BJ (cell line): Measurements from ENCODE around the gene CAV1. TPM values are rescaled to one million over a fixed set of nuclear protein-coding genes. Genes with fewer than 3 reads are reported as not detected.
"Not testable (repeated sequence)": the region's sequence is repeated elsewhere in the genome, so short reads cannot be mapped to it uniquely, and the experiment has no call there.

ENCODE experiments used
- CTCF ChIA-PET: fragments of 350-600 bp; formaldehyde crosslinking; extraction: SDS; loops from one replicate; lab custom pipeline; 2021; ENCODE audit warnings: antibody characterized with exemption, inconsistent platforms; lab: Yijun Ruan, JAX
- POLR2A ChIA-PET: fragments of 300-600 bp; sonication (Branson Sonifier 250); formaldehyde crosslinking; extraction: SDS; loops from one replicate; lab custom pipeline; 2021; ENCODE audit warnings: antibody characterized with exemption; lab: Charles Lee
- DNase-seq: peaks from one replicate; pipeline ENCODE4 v3.0.0-alpha.2; 2011; ENCODE audit warnings: low read depth
- H3K27me3 ChIP-seq: 2 replicates; pipeline ENCODE4 v1.6.0; 2011; ENCODE audit warnings: low read length; ENCODE audit not compliant: control insufficient read depth, insufficient read depth
- H3K36me3 ChIP-seq: 2 replicates; pipeline ENCODE4 v1.5.1; 2011; ENCODE audit warnings: low read length; ENCODE audit not compliant: control insufficient read depth, insufficient read depth
- H3K4me3 ChIP-seq: 2 replicates; pipeline ENCODE4 v1.5.1; 2011; ENCODE audit warnings: low read depth, mild to moderate bottlenecking, control low read depth, low read length
- polyA minus RNA-seq: library from RNA; depleted of rRNA, polyadenylated mRNA; stranded (reverse); fragments of >200 nt; gene quantifications from 2 replicates; pipeline ENCODE4 v1.2.3, GENCODE V29; 2011; rRNA and poly(A)+ RNA removed
- polyA plus RNA-seq: library from polyadenylated mRNA; depleted of rRNA; stranded (reverse); fragments of >200 nt; gene quantifications from 2 replicates; pipeline ENCODE4 v1.2.3, GENCODE V29; 2011; rRNA removed
- TF ChIP-seq, protein P1 (sequence below): IDR thresholded peaks from 2 replicates; pipeline ENCODE4 v1.5.1; 2011; ENCODE audit warnings: low read depth, mild to moderate bottlenecking, control low read depth, inconsistent platforms, low read length, moderate library complexity; ENCODE audit not compliant: insufficient read depth

CAV1 gene, protein sequence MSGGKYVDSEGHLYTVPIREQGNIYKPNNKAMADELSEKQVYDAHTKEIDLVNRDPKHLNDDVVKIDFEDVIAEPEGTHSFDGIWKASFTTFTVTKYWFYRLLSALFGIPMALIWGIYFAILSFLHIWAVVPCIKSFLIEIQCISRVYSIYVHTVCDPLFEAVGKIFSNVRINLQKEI
- 1,794 and 2,064 TPM in 2 replicates for polyA plus RNA-seq
- 961 and 1,374 TPM in 2 replicates for polyA minus RNA-seq

DNA sequence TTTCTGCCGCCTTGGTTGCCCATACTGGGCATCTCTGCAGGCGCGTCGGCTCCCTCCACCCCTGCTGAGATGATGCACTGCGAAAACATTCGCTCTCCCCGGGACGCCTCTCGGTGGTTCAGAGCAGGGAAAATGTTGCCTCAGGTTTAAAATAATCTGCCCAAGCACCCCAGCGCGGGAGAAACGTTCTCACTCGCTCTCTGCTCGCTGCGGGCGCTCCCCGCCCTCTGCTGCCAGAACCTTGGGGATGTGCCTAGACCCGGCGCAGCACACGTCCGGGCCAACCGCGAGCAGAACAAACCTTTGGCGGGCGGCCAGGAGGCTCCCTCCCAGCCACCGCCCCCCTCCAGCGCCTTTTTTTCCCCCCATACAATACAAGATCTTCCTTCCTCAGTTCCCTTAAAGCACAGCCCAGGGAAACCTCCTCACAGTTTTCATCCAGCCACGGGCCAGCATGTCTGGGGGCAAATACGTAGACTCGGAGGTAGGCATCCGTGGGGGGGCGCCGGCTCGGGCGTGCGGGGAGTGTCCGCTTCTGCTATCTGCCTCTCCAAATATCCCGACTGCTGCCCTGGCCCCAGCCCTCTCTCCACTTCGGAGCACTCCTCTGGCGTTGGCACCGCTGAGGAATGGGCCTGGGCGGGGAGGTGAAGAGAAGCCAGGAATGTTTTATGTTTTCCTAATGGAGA is at the start of gene CAV1:
CAV1 (plus strand) TSS at position 428 of the 689 bp plus-strand sequence; CDS start at position 455, 27 bp downstream.
- Histone ChIP-seq H3K4me3 (peak within 1 kb of the TSS; percentile 73), H3K36me3 (peaks cover 2% of the 10 kb centered on the region; the same call in 1 of the 2 replicates), H3K27me3 (no peaks in the 10 kb centered on the region)
- POLR2A ChIA-PET, result interaction anchor here (1.7 kb wide), 1 partner anchor 265 kb away, joined by 7 read pairs; no protein-coding TSS in a partner anchor
- CTCF ChIA-PET, result interaction anchor here (2.1 to 3.9 kb wide), 8 partner anchors 29 to 266 kb away, joined by 13 to 56 read pairs (median 22); no protein-coding TSS in a partner anchor
- DNase-seq, result peak; percentile 78
- TF ChIP-seq, protein P1, sequence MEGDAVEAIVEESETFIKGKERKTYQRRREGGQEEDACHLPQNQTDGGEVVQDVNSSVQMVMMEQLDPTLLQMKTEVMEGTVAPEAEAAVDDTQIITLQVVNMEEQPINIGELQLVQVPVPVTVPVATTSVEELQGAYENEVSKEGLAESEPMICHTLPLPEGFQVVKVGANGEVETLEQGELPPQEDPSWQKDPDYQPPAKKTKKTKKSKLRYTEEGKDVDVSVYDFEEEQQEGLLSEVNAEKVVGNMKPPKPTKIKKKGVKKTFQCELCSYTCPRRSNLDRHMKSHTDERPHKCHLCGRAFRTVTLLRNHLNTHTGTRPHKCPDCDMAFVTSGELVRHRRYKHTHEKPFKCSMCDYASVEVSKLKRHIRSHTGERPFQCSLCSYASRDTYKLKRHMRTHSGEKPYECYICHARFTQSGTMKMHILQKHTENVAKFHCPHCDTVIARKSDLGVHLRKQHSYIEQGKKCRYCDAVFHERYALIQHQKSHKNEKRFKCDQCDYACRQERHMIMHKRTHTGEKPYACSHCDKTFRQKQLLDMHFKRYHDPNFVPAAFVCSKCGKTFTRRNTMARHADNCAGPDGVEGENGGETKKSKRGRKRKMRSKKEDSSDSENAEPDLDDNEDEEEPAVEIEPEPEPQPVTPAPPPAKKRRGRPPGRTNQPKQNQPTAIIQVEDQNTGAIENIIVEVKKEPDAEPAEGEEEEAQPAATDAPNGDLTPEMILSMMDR, result peak; percentile 38; the same call in 1 of the 2 replicates

DNA sequence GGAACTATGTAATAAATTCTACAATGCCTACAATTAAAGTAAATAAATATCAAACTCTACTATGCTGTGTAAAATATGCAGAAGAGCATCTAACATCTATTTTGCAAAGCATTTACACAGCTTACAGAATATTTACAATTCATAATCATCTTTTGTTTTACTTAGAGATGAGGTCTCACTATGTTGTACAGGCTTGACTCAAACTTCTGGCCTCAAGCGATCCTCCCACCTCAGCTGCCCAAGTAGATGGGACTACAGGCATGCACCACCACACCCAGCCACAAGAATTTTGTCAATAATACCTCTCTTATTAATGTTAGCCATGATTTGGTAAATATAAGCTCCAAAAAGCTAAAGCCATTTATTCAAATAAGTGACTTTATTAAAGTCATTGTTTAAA is 47.2 kb upstream of the CAV1 start:
- no peaks in the 10 kb centered on the region for H3K27me3 ChIP-seq
- no peak for DNase-seq
- POLR2A ChIA-PET, result no interaction called here
- no peak overlapping the region for H3K4me3 ChIP-seq
- no peaks in the 10 kb centered on the region for H3K36me3 ChIP-seq
- CTCF ChIA-PET, result interaction anchor here (0.7 kb wide), 2 partner anchors 10 to 130 kb away, joined by 3 read pairs; no protein-coding TSS in a partner anchor
- TF ChIP-seq, protein P1, result no peak

DNA sequence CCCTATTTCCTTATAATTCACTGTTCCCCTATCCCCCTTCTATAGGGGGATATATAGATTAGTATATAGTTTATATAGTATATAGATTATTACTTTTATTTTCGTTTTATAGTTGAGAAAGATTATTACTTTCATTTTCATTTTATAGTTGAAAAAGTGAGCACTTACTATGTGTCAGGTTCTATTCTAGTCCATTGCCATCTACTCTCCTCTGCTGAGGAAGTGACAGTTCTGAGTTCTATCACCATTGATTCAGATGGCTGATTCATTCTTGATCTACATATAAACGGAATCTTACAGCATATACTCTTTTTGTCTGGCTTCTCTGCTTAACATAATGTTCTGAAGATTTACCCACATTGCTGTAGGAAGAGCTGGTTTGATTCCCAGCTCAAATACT is 46.0 kb upstream of the CAV1 start:
- no peak for DNase-seq
- TF ChIP-seq, protein P1, result no peak
- ChIA-PET POLR2A (no interaction called here), CTCF (no interaction called here)
- no peaks in the 10 kb centered on the region for H3K36me3 ChIP-seq
- H3K27me3 ChIP-seq, result no peaks in the 10 kb centered on the region
- no peak overlapping the region for H3K4me3 ChIP-seq

DNA sequence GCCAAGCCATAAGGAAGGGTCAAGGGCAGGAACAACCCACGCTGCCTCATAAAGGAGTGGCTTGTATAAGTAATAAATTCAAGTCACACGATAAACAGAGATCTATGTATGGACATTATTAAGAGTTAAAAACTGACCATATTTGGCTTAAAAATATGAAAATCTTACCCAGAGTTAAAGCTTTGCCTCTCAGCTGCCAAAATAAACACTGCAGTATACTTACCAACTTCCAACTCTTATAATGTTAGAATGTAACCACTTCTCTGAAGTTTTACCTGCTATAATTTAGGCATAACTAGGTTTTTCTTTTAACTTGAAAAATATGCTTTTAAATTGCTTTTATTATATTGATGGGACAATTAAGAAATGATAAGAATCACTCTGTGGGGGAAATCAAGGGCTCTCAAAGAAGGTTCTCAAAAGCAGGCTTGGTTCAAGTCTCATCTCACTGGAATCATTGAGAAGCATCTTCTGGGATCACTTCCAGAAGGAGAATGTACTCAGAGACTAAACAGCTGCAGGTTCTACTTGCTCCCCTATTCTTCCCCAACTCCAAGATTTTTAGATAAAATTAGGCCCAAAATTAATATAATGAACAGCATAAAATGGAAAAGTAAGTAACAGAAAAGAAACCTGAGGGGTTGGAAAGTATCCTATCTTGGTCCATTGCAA is 41.4 kb upstream of the CAV1 start:
- TF ChIP-seq, protein P1, result no peak
- Histone ChIP-seq H3K4me3 (no peak overlapping the region), H3K27me3 (no peaks in the 10 kb centered on the region), H3K36me3 (no peaks in the 10 kb centered on the region)
- DNase-seq, result no peak
- ChIA-PET CTCF (interaction anchor here (0.8 kb wide), 1 partner anchor 12 kb away, joined by 3 read pairs; no protein-coding TSS in a partner anchor), POLR2A (no interaction called here)

DNA sequence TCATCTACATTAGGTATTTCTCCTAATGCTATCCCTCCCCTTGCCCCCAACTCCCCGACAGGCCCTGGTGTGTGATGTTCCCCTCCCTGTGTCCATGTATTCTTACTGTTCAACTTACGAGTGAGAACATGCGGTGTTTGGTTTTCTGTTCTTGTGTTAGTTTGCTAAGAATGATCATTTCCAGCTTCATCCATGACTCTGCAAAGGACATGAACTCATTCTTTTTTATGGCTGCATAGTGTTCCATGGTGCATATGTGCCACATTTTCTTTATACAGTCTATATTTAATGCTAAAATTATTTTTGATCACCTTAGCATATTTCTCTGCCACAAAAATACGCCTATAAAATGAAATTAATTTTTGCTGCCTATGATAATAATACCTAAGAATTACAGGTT is 40.4 kb upstream of the CAV1 start:
- H3K4me3 ChIP-seq, H3K36me3 ChIP-seq, DNase-seq, H3K27me3 ChIP-seq, CTCF ChIA-PET, POLR2A ChIA-PET: not testable (repeated sequence)
